NCI-H524 treated with DMSO at 0.1 percent for 48 hours (cell line): Measurements from ENCODE around the gene TSHZ2.
"Not testable (repeated sequence)": the region's sequence is repeated elsewhere in the genome, so short reads cannot be mapped to it uniquely, and the experiment has no call there.

ENCODE experiments used
- DNase-seq: peaks from one replicate; lab custom pipeline; 2025; lab: John Stamatoyannopoulos, UW

The TSHZ2 gene

GRCh38 chr20:52964131-52964530 lies 8.0 kb upstream of the TSHZ2 start:
- no peak for DNase-seq

- no peak for DNase-seq
Measured at GRCh38 chr20:52965380-52965779, 6.8 kb upstream of the TSHZ2 start.

- no peak for DNase-seq
Measured at GRCh38 chr20:52965819-52966218, 6.3 kb upstream of the TSHZ2 start.

GRCh38 chr20:52966543-52966942 lies 5.6 kb upstream of the TSHZ2 start:
- not testable (repeated sequence) for DNase-seq

- DNase-seq: no peak
Measured at GRCh38 chr20:52971498-52972189, 514 bp upstream of the TSHZ2 start.

GRCh38 chr20:52972965-52973819 lies 1.0 kb downstream of the TSHZ2 start:
- DNase-seq: no peak

GRCh38 chr20:52974179-52974594 lies 2.0 kb downstream of the TSHZ2 start:
- DNase-seq: no peak

GRCh38 chr20:52975029-52975732 lies 3.0 kb downstream of the TSHZ2 start:
- no peak for DNase-seq

- DNase-seq: no peak
Measured at GRCh38 chr20:52975803-52976531, 3.8 kb downstream of the TSHZ2 start.

GRCh38 chr20:52978851-52979250 lies 6.7 kb downstream of the TSHZ2 start:
- DNase-seq: no peak

- no peak for DNase-seq
Measured at GRCh38 chr20:52981051-52981450, 8.9 kb downstream of the TSHZ2 start.

- no peak for DNase-seq
Measured at GRCh38 chr20:52983726-52984450, 11.7 kb downstream of the TSHZ2 start.

- no peak for DNase-seq
Measured at GRCh38 chr20:52984451-52984810, 12.3 kb downstream of the TSHZ2 start.

GRCh38 chr20:52985687-52986086 lies 13.5 kb downstream of the TSHZ2 start:
- no peak for DNase-seq

- DNase-seq: no peak
Measured at GRCh38 chr20:52987295-52987694, 15.1 kb downstream of the TSHZ2 start.

GRCh38 chr20:52991830-52992229 lies 19.7 kb downstream of the TSHZ2 start:
- DNase-seq: no peak

GRCh38 chr20:52992632-52993031 lies 20.5 kb downstream of the TSHZ2 start:
- no peak for DNase-seq

- no peak for DNase-seq
Measured at GRCh38 chr20:52993076-52993475, 20.9 kb downstream of the TSHZ2 start.

GRCh38 chr20:52994184-52994970 lies 22.2 kb downstream of the TSHZ2 start:
- no peak for DNase-seq

- no peak for DNase-seq
Measured at GRCh38 chr20:52996130-52996529, 24.0 kb downstream of the TSHZ2 start.

GRCh38 chr20:52996658-52997057 lies 24.5 kb downstream of the TSHZ2 start:
- no peak for DNase-seq
